Measurements from ENCODE around the gene WFDC9.
"Not testable (repeated sequence)": the region's sequence is repeated elsewhere in the genome, so short reads cannot be mapped to it uniquely, and the experiment has no call there.

WFDC9 gene

DNA sequence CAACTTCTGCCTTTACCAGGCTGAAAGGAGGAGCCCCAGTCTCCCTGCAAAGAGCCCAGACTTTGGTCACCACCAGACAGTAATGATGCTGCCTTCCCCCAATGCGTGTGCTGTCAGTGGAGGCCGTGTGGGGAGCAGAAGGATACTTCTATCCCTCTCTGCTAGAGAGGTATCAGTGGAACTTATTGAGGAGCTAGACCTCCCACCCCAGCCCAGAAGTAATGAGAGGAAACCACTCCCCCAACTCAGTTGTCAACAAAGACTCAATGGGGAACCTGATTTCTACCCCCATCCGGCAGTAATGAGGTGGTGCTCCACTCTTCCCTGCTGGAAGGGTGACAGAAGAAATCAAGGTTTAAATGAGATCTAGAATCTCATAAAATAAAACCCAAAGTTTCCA is 47.6 kb downstream of the WFDC9 start:
- no peak for DNase-seq (ENCODE audit: low read depth in 1 of 2, low spot score in 1 of 2)
- no peak for TF ChIP-seq JUND (IDR thresholded peaks at IDR 0.05; ENCODE audit: low read depth)
- in situ Hi-C loops (cut with HindIII; ENCODE audit: low pct_unique_long_range_greater_than_20kb, low sequenced_read_pairs): no loop called here

DNA sequence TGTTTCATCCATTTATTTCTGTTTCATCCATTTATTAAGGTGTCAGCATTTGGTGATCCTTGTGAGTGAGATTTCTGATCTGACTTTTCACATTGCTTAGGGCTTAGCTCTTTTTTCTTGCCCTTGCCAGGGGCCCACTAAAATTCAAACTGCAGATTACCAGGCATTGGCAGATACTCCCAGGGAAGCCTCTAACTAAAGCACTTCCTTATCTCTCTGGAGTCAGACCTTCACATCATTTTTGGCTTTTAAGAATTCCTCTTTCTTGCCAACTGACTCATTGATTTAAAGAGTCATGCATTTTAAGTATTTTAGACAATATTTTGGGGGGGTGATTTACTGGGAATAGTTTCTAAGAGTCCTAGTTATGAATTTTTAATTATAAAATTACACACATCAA is 49.4 kb downstream of the WFDC9 start:
- in situ Hi-C loops (cut with HindIII; ENCODE audit: low pct_unique_long_range_greater_than_20kb, low sequenced_read_pairs): no loop called here
- no peak for TF ChIP-seq JUND (IDR thresholded peaks at IDR 0.05; ENCODE audit: low read depth)
- DNase-seq (ENCODE audit: low read depth in 1 of 2, low spot score in 1 of 2): no peak

DNA sequence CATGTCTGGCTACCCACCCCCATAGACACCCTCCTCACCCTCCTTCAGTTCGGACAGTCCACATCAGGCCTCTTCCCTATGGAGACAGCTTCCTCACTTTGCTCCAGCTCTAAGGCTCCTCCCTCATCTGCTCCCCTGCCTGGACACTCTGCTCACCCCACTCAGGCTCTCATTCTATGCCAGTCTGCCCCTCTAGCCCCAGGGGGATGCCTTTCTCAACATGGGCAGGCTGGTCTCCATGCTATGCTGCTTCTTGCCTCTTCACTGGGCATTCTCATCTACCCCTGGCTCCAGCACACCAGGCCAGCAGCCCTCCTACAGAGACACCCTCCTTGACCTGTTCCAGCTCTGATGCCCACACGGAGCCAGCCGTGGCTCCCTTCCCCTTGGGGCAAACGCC is 51.9 kb downstream of the WFDC9 start, which contains the start of gene WFDC8:
Gene WFDC8 (minus strand): TSS at position 101 of the 400 bp plus-strand sequence. CDS start 37 bp downstream, at position 64.
- DNase-seq (ENCODE audit: low read depth in 1 of 2, low spot score in 1 of 2): no peak
- no peak for TF ChIP-seq JUND (IDR thresholded peaks at IDR 0.05; ENCODE audit: low read depth)
- in situ Hi-C loops (cut with HindIII; ENCODE audit: low pct_unique_long_range_greater_than_20kb, low sequenced_read_pairs): no loop called here

DNA sequence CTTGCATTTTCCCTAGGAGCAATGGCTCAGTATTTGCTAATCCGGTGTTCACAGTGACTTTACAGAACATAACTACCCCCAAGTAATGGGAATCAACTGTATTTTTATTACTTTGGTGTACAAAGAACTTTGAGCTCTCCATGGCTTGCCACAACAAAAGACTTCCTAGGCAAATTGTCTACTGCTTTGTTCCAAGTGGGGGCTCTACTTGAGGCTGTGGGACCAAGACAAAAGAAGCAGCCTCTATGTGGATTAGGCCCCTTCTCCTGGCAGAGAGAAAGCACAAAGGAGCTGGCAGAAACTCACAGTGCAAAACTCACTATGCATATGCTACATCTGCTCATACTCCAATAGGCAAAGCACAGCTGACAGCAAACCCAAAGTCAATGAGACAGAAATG is 52.9 kb downstream of the WFDC9 start:
- DNase-seq (ENCODE audit: low read depth in 1 of 2, low spot score in 1 of 2): no peak
- in situ Hi-C loops (cut with HindIII; ENCODE audit: low pct_unique_long_range_greater_than_20kb, low sequenced_read_pairs): no loop called here
- TF ChIP-seq JUND (IDR thresholded peaks at IDR 0.05; ENCODE audit: low read depth): no peak

DNA sequence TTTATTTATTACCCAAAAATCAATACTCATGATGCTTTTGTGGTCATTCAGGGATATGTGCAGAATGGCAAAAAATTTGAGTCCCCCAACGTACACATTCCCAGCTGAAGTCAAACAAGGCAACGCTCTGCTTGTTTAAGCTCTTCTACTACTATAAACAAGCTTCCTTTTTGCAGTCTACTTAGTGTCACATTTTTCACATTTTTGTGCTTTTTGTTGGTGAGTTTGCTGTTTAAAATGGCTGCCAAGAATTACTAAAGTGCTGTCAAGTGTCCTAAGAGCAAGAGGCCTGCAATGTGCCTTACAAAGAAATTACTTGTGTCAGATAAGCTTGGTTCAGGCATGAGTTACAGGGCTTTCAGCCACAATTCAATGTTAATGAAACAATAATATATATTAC is 54.1 kb downstream of the WFDC9 start:
- in situ Hi-C loops (cut with HindIII; ENCODE audit: low pct_unique_long_range_greater_than_20kb, low sequenced_read_pairs): no loop called here
- no peak for TF ChIP-seq JUND (IDR thresholded peaks at IDR 0.05; ENCODE audit: low read depth)

DNA sequence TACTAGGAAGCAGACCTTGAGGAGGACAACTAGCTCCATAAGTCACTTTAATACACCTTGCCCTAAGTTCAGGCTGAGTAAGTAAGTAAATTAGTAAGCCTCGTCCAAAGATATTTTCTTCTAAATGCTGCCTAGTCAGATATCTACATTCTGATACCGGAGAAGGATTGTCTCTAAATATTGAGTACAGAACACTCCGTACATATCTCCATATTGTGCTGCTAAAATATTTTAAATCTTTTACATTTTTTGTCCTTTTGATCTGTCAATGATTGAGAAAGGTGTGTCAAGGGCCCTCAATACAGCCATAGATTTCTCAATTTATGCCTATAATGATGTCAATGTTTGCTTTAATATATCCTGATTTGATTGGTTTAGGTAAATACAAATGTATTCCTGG is 55.2 kb downstream of the WFDC9 start:
- no peak for TF ChIP-seq JUND (IDR thresholded peaks at IDR 0.05; ENCODE audit: low read depth)
- in situ Hi-C loops (cut with HindIII; ENCODE audit: low pct_unique_long_range_greater_than_20kb, low sequenced_read_pairs): no loop called here

More for the DNA sequence above, 54.1 kb downstream of the WFDC9 start:
- no peak for DNase-seq (ENCODE audit: low read depth in 1 of 2, low spot score in 1 of 2)

DNA sequence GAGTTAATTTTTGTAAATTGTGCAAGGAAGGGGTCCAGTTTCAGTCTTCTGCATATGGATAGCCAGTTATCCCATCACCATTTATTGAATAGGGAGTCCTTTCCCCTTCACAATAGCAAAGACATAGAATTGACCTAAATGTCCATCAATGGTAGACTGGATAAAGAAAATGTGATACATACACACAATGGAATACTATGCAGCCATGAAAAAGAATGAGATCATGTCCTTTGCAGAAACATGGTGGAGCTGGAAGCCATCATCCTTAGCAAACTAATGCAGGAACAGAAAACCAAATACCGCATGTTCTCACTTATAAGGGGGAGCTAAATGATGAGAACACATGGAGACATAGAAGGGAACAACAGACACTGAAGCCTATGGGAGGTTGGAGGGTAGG is 61.4 kb downstream of the WFDC9 start:
- DNase-seq (ENCODE audit: low read depth in 1 of 2, low spot score in 1 of 2); in situ Hi-C loops (cut with HindIII; ENCODE audit: low pct_unique_long_range_greater_than_20kb, low sequenced_read_pairs): not testable (repeated sequence)

More for the DNA sequence above, 55.2 kb downstream of the WFDC9 start:
- DNase-seq (ENCODE audit: low read depth in 1 of 2, low spot score in 1 of 2): no peak

DNA sequence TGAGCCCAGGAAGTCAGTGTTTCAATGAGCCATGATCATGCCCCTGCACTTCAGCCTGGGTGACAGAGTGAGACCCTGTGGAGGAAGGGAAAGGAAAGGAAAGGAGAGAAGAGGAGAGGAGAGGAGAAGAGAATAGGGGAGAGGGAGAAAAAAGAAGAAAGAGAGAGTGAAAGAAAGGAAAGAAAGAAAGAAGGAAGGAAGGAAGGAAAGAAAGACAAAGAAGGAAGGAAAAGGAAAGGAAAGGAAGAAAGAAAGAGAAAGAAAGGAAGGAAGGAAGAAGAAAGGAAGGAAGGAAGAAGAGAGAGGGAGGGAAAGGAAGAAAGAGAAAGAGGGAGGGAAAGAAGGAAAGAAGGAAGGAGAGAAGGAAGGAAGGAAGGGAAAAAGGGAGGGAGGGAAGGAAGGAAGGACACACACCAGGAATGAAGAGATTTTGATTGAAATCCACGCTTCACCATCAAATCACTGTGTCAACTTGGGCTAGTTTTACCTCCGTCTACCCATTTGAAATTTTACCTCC is 66.3 kb downstream of the WFDC9 start:
- in situ Hi-C loops (cut with HindIII; ENCODE audit: low pct_unique_long_range_greater_than_20kb, low sequenced_read_pairs): no loop called here
- no peak for DNase-seq (ENCODE audit: low read depth in 1 of 2, low spot score in 1 of 2)
- TF ChIP-seq JUND (IDR thresholded peaks at IDR 0.05; ENCODE audit: low read depth): no peak

Data from T47D (cell line).